Raji (cell line): ENCODE results near the gene ZSCAN22.

ENCODE experiments used
- POLR2A ChIP-seq: IDR thresholded peaks from 2 replicates; pipeline ENCODE4 v1.6.1; 2011; ENCODE audit warnings: low read depth, low read length, control low read depth; ENCODE audit not compliant: insufficient read depth

ZSCAN22 gene

GRCh38 chr19:58338336-58338735, 11.5 kb downstream of the ZSCAN22 start:
- TF ChIP-seq POLR2A, result no peak

DNA sequence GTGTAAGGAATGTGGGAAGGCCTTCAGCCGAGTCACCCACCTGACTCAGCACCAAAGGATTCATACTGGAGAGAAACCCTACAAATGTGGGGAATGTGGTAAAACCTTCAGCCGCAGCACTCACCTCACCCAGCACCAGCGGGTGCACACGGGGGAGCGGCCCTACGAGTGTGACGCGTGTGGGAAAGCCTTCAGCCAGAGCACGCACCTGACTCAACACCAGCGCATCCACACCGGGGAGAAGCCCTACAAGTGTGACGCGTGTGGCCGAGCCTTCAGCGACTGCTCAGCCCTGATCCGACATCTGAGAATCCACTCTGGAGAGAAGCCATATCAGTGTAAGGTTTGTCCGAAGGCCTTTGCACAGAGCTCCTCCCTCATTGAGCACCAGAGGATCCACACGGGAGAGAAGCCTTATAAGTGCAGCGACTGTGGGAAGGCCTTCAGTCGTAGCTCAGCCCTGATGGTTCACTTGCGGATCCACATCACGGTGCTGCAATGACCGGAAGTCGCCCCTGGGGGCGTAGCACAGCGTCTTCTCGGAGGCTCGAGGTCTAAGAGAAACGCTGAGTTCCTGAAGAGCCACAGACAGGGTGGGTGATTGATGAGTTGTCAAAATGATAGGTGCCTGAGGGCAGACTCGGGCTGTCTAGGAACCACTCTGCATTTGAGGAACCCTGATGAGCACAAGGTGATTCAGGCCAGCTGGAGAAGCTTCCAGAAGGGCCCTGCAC, 12.2 kb downstream of the ZSCAN22 start:
- no peak for TF ChIP-seq POLR2A

GRCh38 chr19:58345558-58345957, 18.8 kb downstream of the ZSCAN22 start:
- TF ChIP-seq POLR2A, result no peak

GRCh38 chr19:58346961-58347929, 20.5 kb downstream of the ZSCAN22 start:
- peak; percentile 62 for TF ChIP-seq POLR2A

GRCh38 chr19:58349590-58349989, 22.8 kb downstream of the ZSCAN22 start:
- no peak for TF ChIP-seq POLR2A

DNA sequence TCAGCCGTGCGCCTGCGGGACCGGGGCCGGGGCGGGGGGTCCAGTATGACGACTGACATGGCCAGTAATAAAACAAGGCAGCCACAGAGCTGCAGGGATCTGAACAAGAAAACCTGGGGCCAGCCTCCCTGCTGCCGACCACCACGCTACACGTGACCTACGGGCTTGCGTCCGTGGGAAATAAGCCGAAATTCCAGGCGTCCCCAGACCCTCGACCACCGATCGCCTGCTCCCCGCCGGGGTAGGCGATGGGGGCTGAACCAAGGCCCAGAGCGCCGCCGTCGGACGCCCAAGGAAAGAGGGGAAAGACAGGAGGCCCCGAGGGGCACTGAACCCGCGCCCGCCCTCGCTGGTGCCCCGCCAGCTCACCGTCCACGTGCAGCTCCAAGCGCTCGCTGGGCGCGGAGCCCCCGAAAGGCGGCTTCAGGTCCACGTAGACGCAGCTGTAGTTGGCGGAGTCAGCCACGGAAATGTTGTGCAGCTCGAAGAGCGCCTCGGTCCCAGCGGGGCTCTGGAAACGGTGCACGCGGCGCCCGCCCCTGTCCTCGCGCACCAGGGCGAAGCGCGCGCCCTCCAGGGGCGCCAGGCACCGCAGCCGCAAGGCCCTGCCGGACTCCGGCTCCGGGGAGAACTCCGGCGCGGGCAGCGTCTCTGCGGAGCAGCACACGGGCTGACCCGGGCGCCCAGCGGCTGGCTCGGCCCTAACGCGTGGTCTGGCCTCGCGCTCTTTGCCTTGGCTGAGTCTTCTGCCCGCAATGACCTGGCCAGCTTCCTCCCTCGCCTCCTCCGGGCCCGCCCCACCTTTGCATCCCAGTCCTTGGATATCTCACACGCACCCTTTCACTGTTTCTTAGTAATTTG, 23.4 kb downstream of the ZSCAN22 start:
- no peak for TF ChIP-seq POLR2A

DNA sequence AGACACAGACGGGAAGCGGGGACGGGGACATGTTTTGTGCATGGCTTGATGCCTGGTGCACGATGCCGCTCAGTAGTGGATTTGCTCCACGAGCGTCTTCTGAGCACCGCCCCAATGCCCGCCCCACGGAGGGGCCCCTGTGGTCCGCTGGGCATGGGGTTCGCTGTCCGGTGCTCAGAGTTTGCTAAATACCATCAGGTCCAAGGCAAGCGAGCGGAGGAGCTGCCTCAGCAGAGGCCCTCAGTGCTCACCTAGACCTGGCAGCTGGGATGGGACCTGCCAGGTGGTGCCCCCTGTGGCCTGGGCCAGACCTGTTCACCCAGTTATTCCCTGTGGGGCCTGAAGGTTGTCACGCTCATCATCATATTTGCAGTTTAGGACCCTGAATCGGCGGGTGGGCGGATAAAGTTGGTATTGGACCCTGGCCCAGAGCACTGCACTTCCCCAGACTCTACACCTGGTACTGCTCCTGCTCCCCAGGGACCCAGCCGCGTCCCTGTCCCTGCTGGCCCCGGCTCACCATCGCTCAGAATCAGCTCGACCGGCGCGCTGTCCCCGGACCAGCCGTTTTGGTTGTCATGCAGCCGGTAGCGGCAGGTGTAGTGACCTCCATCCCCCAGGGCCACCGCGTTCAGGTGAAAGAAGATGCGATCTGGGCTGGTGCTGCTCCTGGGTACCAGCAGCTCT, 24.2 kb downstream of the ZSCAN22 start:
- TF ChIP-seq POLR2A, result no peak

- no peak for TF ChIP-seq POLR2A
Measured at GRCh38 chr19:58351558-58351878, 24.7 kb downstream of the ZSCAN22 start.

DNA sequence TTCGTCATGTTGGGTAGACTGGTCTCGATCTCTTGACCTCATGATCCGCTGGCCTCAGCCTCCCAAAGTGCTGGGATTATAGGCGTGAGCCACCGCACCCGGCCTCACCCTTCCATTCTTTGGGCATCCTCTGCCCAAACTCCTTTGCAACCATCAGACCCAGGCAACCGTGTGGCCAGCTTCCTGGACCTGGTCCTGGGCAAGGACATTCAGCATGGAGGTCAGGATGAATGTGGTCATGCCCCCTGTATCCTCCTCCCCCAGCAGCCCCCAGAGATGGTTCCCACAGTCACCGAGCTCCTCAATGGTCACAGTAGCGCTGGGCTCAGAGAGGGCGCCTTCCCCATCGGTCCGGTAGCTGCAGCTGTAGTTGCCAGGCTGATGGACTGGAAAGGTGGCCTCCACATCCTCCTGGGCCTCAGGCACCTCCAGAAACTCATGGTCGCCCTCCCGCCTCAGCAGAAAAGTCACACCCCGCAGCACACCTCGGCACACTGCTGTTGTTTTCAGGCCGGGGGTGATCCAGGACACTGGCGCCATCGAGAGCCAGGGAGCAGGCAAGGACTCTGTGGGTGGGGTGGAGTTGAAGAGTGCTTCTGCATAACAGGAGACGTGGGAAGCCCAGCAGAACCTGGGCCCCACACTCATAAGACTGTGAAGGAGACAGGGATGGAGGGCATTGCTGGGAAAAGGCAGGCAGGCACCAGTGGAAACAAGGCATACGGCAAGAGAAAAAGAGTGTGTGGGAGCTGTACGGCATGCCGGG, 25.4 kb downstream of the ZSCAN22 start:
- TF ChIP-seq POLR2A, result no peak

GRCh38 chr19:58352760-58353671, 26.2 kb downstream of the ZSCAN22 start, which contains the start of gene A1BG:
A1BG (minus strand) TSS chr19:58353492; CDS start chr19:58353437, 55 bp downstream.
- TF ChIP-seq POLR2A, result no peak

DNA sequence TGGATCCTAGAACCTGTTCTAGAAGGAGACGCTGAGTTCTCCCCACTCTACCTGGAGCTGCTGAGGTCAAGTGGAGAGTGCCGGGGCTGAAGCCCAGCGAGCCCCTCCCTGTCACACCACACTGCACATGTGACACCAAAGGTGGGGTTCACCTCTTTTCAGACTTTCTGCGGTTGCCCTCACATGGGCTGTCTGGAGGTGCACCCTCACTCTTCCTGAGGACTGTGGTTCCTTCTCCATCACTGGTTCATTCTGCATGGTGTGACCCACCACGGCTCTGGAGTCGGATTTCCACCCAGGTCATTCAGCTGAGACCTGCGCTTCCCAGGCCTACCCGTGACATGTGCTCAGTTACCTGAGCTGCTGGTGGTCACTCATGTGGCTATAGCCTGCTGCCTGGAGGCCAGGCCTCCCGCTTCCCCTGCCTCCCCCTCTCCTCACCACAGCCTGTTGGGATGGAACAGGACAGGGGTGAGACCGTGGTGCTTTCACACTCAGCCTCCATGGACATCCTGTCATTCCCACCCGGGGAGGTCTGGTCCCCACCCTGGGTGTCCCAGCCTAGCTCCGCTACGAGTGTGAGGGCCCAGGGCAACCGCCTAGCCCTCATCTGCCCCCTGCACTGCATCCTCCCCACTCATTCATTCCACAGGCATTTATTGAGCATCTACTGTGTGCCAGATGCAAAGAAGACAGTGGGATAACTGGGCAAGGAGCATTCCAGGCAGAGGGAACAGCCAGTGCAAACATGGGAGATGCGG, 27.1 kb downstream of the ZSCAN22 start:
- no peak for TF ChIP-seq POLR2A

GRCh38 chr19:58354478-58355030, 27.8 kb downstream of the ZSCAN22 start:
- no peak for TF ChIP-seq POLR2A
